ENCODE measurements around the gene GLTPD2.

Gene GLTPD2

DNA sequence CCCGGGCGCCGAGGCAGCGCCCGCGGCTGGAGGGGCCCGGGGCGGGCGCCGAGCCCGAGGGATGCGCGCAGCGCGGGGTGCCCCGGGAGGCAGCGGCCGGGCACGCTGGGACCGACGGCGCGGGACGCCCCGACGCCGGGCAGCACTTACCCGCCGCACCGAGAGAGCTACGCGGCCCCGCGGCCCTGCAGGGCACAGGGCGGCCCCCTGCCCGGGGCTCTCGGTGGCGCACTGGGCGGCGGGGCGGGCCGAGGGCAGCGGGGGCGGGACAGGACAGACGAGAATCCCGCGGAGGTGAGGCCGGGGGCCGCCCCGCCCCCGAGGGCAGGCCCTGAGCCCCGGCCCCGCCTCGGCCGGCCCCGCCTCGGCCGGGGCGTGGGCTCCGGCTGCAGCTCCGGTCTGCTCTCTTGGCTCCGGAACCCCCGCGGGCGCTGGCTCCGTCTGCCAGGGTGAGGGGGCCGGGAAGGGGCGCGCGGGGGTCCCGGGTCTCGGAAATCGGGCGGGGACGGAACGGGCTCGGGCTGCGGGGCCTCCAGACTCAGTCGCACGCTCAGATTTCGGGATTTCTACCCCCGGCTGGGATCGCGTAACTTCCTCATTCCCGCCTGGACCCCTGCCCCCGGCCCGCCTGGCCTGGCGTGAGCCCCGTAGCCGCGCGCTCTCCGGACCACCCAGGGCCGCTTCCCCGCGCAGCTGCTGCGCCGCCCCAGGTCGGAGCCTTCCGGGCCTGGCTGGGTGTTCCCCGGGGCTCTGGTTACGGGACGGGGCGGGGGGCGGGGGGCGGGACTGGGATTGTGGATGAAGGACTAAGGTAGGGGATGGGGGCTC is 18.2 kb downstream of the GLTPD2 start, which contains the start of gene PLD2:
Gene PLD2, plus strand, starts transcription at position 376 of the 828 bp plus-strand sequence. CDS start 621 bp downstream, outside the sequence.
- peak within 1 kb of the TSS; percentile 59 to 63 for H3K9ac ChIP-seq (ENCODE audit: low read depth in 1 of 2, low read length in 2 of 2)
- H3K27me3 ChIP-seq (ENCODE audit: control insufficient read depth in 1 of 2, insufficient read depth in 2 of 2, low read length in 2 of 2) = no peaks in the 10 kb centered on the region

DNA sequence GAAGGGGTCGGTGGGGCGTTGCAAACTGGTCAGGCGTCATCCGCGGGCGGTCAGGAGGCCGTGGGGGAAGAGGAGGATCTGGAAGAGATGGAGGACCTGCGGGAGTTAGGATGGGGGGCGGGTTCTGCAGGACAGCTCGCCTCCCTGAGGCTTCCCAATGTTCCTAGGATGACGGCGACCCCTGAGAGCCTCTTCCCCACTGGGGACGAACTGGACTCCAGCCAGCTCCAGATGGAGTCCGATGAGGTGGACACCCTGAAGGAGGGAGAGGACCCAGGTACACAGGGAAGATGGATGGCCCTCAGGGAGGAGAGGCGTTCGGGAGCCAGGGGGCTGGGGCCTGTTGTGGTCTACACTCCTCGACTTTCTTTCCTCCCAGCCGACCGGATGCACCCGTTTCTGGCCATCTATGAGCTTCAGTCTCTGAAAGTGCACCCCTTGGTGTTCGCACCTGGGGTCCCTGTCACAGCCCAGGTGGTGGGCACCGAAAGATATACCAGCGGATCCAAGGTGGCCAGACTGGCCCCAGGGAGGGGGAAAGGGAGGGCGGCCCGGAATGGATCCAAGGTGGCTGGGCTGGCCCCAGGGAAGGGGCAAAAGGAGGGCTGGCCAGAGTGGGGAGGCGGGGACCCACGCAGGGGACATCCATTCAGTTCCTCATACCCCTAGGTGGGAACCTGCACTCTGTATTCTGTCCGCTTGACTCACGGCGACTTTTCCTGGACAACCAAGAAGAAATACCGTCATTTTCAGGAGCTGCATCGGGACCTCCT is 19.0 kb downstream of the GLTPD2 start:
- H3K4me1 ChIP-seq (ENCODE audit: control insufficient read depth in 1 of 2, insufficient read depth in 2 of 2, low read length in 2 of 2) = peaks cover 12 to 17% of the 10 kb centered on the region in 2 donors
- peak overlapping the region; percentile 33 to 54 for H3K9ac ChIP-seq (ENCODE audit: low read depth in 1 of 2, low read length in 2 of 2)
- H3K9me3 ChIP-seq (ENCODE audit: control insufficient read depth in 1 of 2, low read length in 2 of 2) = no peaks in the 10 kb centered on the region
- H3K27ac ChIP-seq (ENCODE audit: low read depth, low read length) = no peak overlapping the region
- peak overlapping the region; percentile 59 to 74 for H3K4me3 ChIP-seq (ENCODE audit: low read depth in 1 of 2, low read length in 2 of 2)
- H3K36me3 ChIP-seq (ENCODE audit: control insufficient read depth in 1 of 2, insufficient read depth in 2 of 2, low read length in 2 of 2) = peaks cover 0 to 5% of the 10 kb centered on the region in 2 donors
- H3K27me3 ChIP-seq (ENCODE audit: control insufficient read depth in 1 of 2, insufficient read depth in 2 of 2, low read length in 2 of 2) = no peaks in the 10 kb centered on the region

More for the DNA sequence above, 18.2 kb downstream of the GLTPD2 start, which contains the start of gene PLD2:
- Histone ChIP-seq H3K4me1 (ENCODE audit: control insufficient read depth in 1 of 2, insufficient read depth in 2 of 2, low read length in 2 of 2) (peaks cover 12 to 17% of the 10 kb centered on the region in 2 donors), H3K9me3 (ENCODE audit: control insufficient read depth in 1 of 2, low read length in 2 of 2) (no peaks in the 10 kb centered on the region), H3K27ac (ENCODE audit: low read depth, low read length) (no peak within 1 kb of the TSS), H3K4me3 (ENCODE audit: low read depth in 1 of 2, low read length in 2 of 2) (peak within 1 kb of the TSS; percentile 71 to 74), H3K36me3 (ENCODE audit: control insufficient read depth in 1 of 2, insufficient read depth in 2 of 2, low read length in 2 of 2) (peaks cover 0 to 5% of the 10 kb centered on the region in 2 donors)

DNA sequence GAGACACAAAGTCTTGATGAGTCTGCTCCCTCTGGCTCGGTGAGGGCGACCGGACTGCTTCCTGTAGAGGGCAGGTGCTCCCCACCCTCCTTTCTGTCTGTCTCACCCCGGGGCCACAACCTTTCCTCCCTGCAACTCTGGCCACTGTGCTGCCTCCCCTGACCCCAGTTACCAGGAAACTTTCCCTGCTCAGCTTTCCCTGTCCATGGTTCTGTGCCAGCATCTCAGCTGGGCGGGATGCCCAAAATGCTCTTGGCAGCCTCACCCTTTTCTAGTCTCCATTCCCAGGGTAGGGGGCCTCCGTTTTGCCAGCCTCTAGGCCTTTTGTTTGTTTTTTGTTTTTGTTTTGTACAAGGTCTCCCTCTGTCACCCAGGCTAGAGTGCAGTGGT is 19.6 kb downstream of the GLTPD2 start:
- H3K4me1 ChIP-seq (ENCODE audit: control insufficient read depth in 1 of 2, insufficient read depth in 2 of 2, low read length in 2 of 2) = peaks cover 12 to 17% of the 10 kb centered on the region in 2 donors
- H3K36me3 ChIP-seq (ENCODE audit: control insufficient read depth in 1 of 2, insufficient read depth in 2 of 2, low read length in 2 of 2) = peaks cover 0 to 5% of the 10 kb centered on the region in 2 donors
- H3K27ac ChIP-seq (ENCODE audit: low read depth, low read length) = no peak overlapping the region
- H3K4me3 ChIP-seq (ENCODE audit: low read depth in 1 of 2, low read length in 2 of 2) = no peak overlapping the region
- H3K9me3 ChIP-seq (ENCODE audit: control insufficient read depth in 1 of 2, low read length in 2 of 2) = no peaks in the 10 kb centered on the region
- no peak overlapping the region for H3K9ac ChIP-seq (ENCODE audit: low read depth in 1 of 2, low read length in 2 of 2)
- H3K27me3 ChIP-seq (ENCODE audit: control insufficient read depth in 1 of 2, insufficient read depth in 2 of 2, low read length in 2 of 2) = no peaks in the 10 kb centered on the region

DNA sequence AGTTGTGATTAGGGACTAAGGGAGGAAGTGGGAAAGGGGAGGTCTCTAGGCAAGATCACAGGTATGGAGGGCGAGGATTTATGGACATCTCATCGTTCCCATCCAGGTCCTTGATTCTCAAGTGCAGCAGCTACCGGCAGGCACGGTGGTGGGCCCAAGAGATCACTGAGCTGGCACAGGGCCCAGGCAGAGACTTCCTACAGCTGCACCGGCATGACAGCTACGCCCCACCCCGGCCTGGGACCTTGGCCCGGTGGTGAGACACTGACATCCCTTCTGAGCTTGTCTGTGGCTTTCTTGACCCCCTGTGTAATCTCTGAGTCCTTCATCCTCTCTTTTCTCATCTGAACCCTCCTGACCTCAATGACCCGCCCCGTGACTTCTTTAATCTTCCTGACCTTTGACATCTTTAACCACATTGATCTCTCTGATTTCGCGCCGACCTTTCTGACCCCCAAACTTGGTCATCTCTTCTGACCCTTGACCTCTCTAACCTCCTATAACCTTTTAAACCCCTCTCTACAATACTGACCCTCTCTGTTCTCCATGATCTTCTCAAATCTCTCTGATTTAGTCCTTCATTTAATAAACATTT is 22.0 kb downstream of the GLTPD2 start:
- Histone ChIP-seq H3K4me3 (ENCODE audit: low read depth in 1 of 2, low read length in 2 of 2) (no peak overlapping the region), H3K27ac (ENCODE audit: low read depth, low read length) (no peak overlapping the region), H3K9ac (ENCODE audit: low read depth in 1 of 2, low read length in 2 of 2) (no peak overlapping the region), H3K9me3 (ENCODE audit: control insufficient read depth in 1 of 2, low read length in 2 of 2) (no peaks in the 10 kb centered on the region), H3K4me1 (ENCODE audit: control insufficient read depth in 1 of 2, insufficient read depth in 2 of 2, low read length in 2 of 2) (peaks cover 12 to 23% of the 10 kb centered on the region in 2 donors), H3K36me3 (ENCODE audit: control insufficient read depth in 1 of 2, insufficient read depth in 2 of 2, low read length in 2 of 2) (peaks cover 0 to 22% of the 10 kb centered on the region in 2 donors), H3K27me3 (ENCODE audit: control insufficient read depth in 1 of 2, insufficient read depth in 2 of 2, low read length in 2 of 2) (no peaks in the 10 kb centered on the region)

DNA sequence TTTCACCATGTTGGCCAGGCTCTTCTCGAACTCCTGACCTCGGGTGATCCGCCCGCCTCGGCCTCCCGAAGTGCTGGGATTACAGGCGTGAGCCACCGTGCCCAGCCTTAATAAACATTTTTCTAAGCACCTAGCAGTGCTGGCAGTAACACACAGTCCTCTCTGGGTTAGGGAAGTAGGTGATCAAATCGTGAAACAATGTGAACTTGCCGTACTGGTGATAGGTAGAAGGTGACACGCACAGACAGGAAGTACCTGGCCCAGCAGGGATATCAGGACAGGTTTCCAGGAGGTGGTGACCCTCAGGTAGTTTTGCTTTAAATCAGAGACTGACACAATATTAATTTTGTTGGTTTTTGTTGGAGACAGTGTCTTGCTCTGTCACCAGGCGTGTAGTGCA is 22.7 kb downstream of the GLTPD2 start:
- H3K36me3 ChIP-seq (ENCODE audit: control insufficient read depth in 1 of 2, insufficient read depth in 2 of 2, low read length in 2 of 2) = peaks cover 0 to 24% of the 10 kb centered on the region in 2 donors
- H3K9ac ChIP-seq (ENCODE audit: low read depth in 1 of 2, low read length in 2 of 2) = no peak overlapping the region
- no peak overlapping the region for H3K27ac ChIP-seq (ENCODE audit: low read depth, low read length)

DNA sequence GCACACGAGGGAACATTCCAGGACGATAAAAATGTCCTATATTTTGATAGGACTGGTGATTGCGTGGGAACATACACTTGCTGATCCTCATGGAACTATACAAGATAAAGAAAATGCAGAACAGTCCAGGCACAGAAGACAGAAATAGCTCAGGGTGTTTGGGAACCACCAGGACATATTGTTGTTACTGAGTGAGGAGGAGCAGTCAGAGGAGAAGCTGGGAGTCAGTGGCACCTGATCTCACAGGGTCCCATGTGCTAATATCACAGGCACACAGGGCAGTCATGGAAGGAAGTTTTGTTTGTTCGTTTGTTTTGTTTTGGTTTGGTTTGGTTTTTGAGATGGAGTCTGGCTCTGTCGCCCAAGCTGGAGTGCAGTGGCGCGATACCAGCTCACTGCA is 23.9 kb downstream of the GLTPD2 start:
- Histone ChIP-seq H3K4me3 (ENCODE audit: low read depth in 1 of 2, low read length in 2 of 2) (no peak overlapping the region), H3K36me3 (ENCODE audit: control insufficient read depth in 1 of 2, insufficient read depth in 2 of 2, low read length in 2 of 2) (peaks cover 0 to 31% of the 10 kb centered on the region in 2 donors), H3K27ac (ENCODE audit: low read depth, low read length) (no peak overlapping the region), H3K4me1 (ENCODE audit: control insufficient read depth in 1 of 2, insufficient read depth in 2 of 2, low read length in 2 of 2) (peaks cover 4 to 15% of the 10 kb centered on the region in 2 donors), H3K9me3 (ENCODE audit: control insufficient read depth in 1 of 2, low read length in 2 of 2) (no peaks in the 10 kb centered on the region), H3K9ac (ENCODE audit: low read depth in 1 of 2, low read length in 2 of 2) (no peak overlapping the region), H3K27me3 (ENCODE audit: control insufficient read depth in 1 of 2, insufficient read depth in 2 of 2, low read length in 2 of 2) (no peaks in the 10 kb centered on the region)

More for the DNA sequence above, 22.7 kb downstream of the GLTPD2 start:
- Histone ChIP-seq H3K9me3 (ENCODE audit: control insufficient read depth in 1 of 2, low read length in 2 of 2) (no peaks in the 10 kb centered on the region), H3K4me3 (ENCODE audit: low read depth in 1 of 2, low read length in 2 of 2) (no peak overlapping the region), H3K4me1 (ENCODE audit: control insufficient read depth in 1 of 2, insufficient read depth in 2 of 2, low read length in 2 of 2) (peaks cover 6 to 17% of the 10 kb centered on the region in 2 donors), H3K27me3 (ENCODE audit: control insufficient read depth in 1 of 2, insufficient read depth in 2 of 2, low read length in 2 of 2) (no peaks in the 10 kb centered on the region)

DNA sequence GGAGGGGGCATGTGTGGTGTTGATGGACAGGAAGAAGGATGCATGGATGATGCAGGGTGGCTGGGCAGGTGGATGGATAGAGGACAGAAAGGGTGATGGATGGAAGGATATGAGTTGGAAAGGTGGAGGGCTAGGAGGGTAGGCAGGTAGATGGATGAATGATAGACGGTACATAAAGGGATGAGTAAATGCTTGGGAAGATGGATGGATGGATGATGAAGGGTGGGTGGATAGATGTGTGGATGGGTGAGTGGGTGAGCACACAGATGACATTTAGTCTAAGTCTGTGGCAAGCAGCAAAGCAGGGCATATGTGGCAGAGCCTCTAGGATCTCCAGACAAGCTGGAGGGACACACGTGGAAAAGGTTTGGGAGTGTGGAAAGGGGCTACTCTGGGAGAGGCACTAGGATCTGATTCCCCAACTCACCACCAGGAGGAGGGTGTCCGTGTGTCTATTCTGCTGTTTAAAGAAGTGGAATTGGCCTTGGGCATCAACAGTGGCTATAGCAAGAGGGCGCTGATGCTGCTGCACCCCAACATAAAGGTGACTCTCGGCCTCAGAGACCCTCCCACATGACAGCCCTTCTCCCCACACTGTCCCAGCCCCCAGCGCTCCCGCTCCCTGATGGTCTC is 26.4 kb downstream of the GLTPD2 start:
- H3K36me3 ChIP-seq (ENCODE audit: control insufficient read depth in 1 of 2, insufficient read depth in 2 of 2, low read length in 2 of 2) = peaks cover 0 to 31% of the 10 kb centered on the region in 2 donors
- no peak overlapping the region for H3K4me3 ChIP-seq (ENCODE audit: low read depth in 1 of 2, low read length in 2 of 2)
- no peaks in the 10 kb centered on the region for H3K27me3 ChIP-seq (ENCODE audit: control insufficient read depth in 1 of 2, insufficient read depth in 2 of 2, low read length in 2 of 2)
- H3K27ac ChIP-seq (ENCODE audit: low read depth, low read length) = no peak overlapping the region
- no peaks in the 10 kb centered on the region for H3K9me3 ChIP-seq (ENCODE audit: control insufficient read depth in 1 of 2, low read length in 2 of 2)
- H3K9ac ChIP-seq (ENCODE audit: low read depth in 1 of 2, low read length in 2 of 2) = no peak overlapping the region
- H3K4me1 ChIP-seq (ENCODE audit: control insufficient read depth in 1 of 2, insufficient read depth in 2 of 2, low read length in 2 of 2) = peaks cover 0 to 9% of the 10 kb centered on the region in 2 donors

DNA sequence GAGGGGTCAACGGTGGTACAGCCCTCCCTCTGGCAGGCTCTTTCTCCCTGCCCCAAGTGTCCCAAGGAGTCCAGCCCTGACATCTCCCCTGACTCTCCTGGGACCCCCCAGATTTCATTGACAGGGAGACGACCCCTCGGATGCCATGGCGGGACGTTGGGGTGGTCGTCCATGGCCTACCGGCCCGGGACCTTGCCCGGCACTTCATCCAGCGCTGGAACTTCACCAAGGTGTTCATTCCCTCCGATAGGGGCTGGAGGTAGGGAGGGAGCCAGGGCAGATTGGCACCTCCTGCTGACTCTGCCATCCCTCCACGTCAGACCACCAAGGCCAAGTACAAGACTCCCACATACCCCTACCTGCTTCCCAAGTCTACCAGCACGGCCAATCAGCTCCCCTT is 28.1 kb downstream of the GLTPD2 start:
- peaks cover 0 to 6% of the 10 kb centered on the region in 2 donors for H3K4me1 ChIP-seq (ENCODE audit: control insufficient read depth in 1 of 2, insufficient read depth in 2 of 2, low read length in 2 of 2)
- H3K4me3 ChIP-seq (ENCODE audit: low read depth in 1 of 2, low read length in 2 of 2) = no peak overlapping the region
- no peak overlapping the region for H3K9ac ChIP-seq (ENCODE audit: low read depth in 1 of 2, low read length in 2 of 2)
- peaks cover 0 to 31% of the 10 kb centered on the region in 2 donors for H3K36me3 ChIP-seq (ENCODE audit: control insufficient read depth in 1 of 2, insufficient read depth in 2 of 2, low read length in 2 of 2)
- no peaks in the 10 kb centered on the region for H3K27me3 ChIP-seq (ENCODE audit: control insufficient read depth in 1 of 2, insufficient read depth in 2 of 2, low read length in 2 of 2)
- H3K9me3 ChIP-seq (ENCODE audit: control insufficient read depth in 1 of 2, low read length in 2 of 2) = no peaks in the 10 kb centered on the region
- H3K27ac ChIP-seq (ENCODE audit: low read depth, low read length) = no peak overlapping the region

DNA sequence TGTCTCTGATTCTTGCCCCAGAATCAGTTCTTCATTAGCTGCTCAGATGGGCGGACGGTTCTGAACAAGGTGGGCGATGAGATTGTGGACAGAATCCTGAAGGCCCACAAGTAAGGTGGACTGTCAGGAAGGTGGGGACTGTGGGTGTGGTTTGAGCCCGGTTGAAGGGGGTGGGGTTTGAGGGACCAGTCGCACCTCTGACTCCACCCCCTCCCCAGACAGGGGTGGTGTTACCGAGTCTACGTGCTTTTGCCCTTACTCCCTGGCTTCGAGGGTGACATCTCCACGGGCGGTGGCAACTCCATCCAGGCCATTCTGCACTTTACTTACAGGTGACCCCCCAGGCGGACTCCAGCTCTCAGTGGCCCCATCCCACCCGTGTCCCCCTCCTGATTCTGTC is 29.5 kb downstream of the GLTPD2 start:
- Histone ChIP-seq H3K4me3 (ENCODE audit: low read depth in 1 of 2, low read length in 2 of 2) (no peak overlapping the region), H3K9me3 (ENCODE audit: control insufficient read depth in 1 of 2, low read length in 2 of 2) (no peaks in the 10 kb centered on the region), H3K36me3 (ENCODE audit: control insufficient read depth in 1 of 2, insufficient read depth in 2 of 2, low read length in 2 of 2) (peaks cover 0 to 34% of the 10 kb centered on the region in 2 donors), H3K27me3 (ENCODE audit: control insufficient read depth in 1 of 2, insufficient read depth in 2 of 2, low read length in 2 of 2) (no peaks in the 10 kb centered on the region), H3K9ac (ENCODE audit: low read depth in 1 of 2, low read length in 2 of 2) (no peak overlapping the region), H3K27ac (ENCODE audit: low read depth, low read length) (no peak overlapping the region), H3K4me1 (ENCODE audit: control insufficient read depth in 1 of 2, insufficient read depth in 2 of 2, low read length in 2 of 2) (peaks cover 0 to 6% of the 10 kb centered on the region in 2 donors)

All from duodenal mucosa (tissue), 2 donors.